Measurements from ENCODE around the gene OCIAD2.
"Not testable (repeated sequence)": the region's sequence is repeated elsewhere in the genome, so short reads cannot be mapped to it uniquely, and the experiment has no call there.

DNA sequence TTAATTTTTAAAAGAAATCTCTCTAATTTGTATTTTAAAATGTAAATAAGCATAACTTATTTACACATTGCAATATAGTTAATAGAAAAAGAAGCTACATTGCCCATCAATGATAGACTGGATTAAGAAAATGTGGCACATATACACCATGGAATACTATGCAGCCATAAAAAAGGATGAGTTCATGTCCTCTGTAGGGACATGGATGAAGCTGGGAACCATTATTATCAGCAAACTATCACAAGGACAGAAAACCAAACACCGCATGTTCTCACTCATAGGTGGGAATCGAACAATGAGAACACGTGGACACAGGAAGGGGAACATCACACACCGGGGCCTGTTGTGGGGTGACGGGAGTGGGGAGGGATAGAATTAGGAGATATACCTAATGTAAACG is 57.8 kb downstream of the OCIAD2 start:
- TF ChIP-seq POLR2A (IDR thresholded peaks at IDR 0.05; ENCODE audit: low read length); GATA1 (IDR thresholded peaks at IDR 0.05; ENCODE audit: low read depth, low read length): not testable (repeated sequence)

Data from erythroblast (primary cell).